GM19397 (cell line): Measurements from ENCODE around the gene VPS13D.
"Not testable (repeated sequence)": the region's sequence is repeated elsewhere in the genome, so short reads cannot be mapped to it uniquely, and the experiment has no call there.

Source experiments
- ATAC-seq: cut with Tn5 transposase; IDR thresholded peaks from one replicate; pipeline ENCODE4 v1.9.1; 2021; ENCODE audit warnings: mild to moderate bottlenecking, moderate library complexity; ENCODE audit not compliant: unreplicated experiment

The VPS13D gene

DNA sequence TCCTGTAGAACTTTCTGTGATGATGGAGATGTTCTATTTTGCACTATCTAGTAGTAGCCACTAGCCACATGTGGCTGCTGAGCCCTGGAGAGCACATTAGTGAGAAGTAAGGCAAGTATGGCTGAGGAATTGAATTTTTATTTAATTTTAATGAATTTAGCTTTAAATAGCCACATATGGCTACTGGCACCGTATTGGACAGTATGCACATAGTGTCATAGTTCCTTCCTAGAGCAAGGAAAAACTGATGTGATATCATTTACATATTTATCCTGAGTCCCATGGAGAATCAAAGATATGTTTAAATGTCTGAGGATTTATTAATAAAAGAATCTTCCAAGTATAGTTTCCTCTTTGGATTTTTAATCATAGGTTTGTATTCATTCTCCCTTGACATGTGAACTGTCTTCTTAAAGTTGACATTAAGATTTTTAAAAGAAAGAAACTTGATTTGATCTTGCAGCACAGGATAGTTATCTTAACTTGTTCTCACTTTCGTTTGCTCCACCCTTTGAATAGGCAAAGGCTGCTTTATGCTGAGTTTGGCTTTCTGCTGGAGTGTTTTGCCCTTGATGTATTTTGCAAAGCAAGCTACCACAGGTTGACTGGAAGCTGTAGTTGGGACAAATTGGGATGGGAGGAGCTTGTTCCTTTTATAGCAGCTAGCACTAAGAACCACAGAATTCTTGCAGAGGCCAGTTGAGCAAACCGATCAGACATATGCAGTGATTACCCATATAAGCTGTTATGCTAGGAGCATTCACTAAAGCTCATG, 129.7 kb downstream of the VPS13D start:
- no peak for ATAC-seq

DNA sequence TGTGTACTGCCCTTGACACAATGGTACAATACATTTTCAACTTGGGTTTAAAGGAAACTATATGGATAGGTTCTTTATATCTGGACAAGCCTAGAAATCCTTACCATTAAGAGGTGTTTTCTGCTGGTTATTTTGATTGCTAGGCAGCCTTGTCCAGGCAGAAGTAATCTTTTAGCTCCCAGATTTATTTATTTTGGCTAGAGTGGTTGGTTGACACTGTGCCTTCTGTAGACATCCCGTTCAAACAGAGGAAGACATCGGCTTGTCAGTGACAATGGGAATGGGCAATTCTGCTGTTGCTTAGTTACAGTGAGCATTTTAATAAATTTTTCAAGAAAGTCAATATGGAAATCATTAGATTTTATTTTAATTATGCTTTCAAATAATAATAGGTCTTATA, 138.8 kb downstream of the VPS13D start:
- ATAC-seq, result no peak

DNA sequence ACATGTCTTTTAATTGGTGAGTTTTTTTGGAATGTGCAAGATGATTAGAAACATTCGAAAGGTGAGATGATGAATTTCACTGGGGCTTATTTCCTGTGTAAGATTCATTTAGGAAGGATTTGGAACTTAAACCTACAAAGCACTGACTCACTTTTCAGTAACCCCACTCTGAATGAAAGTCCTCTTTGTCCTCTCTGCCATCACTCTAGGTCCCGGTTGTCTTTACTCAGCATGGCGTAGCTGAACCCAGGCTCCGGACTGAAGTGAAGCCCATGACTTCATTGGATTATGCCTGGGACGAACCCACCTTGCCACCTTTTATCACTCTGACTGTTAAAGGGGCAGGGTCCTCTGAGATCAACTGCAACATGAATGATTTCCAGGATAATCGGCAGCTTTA, 139.4 kb downstream of the VPS13D start:
- no peak for ATAC-seq

DNA sequence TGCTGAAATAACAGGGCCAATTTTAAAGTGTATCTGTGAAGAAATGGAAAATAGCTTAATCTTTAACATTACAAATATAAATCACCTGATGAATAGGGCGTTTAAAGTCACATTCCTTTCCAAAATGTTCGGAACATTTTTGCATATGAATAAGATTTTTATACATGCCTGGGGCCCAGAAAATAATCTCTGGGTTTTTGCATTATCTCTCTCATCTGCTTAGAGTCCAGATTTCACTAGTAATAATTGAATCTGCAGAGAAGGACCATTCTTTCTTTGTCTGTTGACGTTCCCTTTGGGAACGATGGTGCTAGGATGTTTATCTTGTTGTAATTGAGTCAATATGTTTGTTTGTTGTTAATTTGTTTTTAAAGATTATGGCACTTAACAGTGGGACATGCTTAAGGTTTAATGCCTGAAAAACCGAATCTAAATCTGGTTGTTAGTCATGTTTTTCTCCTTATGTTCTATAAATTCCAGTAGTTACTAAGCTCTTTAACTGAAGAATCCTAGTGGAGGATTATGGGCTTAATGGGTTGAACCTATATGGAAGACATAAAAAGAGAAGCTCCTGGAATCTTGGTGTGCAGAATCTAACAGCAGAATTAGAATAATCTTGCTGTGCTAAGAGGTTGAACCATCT, 140.6 kb downstream of the VPS13D start:
- no peak for ATAC-seq

DNA sequence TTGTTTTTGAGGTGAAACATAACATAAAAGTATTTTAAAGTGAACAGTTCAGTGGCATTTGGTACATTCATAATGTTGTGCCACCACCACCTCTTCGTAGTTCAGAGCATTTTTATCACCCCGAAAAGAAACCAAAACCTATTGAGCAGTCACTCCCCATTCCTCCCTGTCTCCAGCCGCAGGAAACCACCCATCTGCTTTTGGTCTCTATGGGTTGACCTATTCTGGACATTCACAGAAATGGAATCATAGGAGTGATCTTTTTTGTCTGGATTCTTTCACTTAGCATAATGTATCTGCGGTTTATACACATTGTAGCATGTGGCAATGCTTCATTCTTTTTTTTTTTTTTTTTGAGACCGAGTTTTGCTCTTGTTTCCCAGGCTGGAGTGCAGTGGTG, 141.2 kb downstream of the VPS13D start:
- ATAC-seq, result no peak

DNA sequence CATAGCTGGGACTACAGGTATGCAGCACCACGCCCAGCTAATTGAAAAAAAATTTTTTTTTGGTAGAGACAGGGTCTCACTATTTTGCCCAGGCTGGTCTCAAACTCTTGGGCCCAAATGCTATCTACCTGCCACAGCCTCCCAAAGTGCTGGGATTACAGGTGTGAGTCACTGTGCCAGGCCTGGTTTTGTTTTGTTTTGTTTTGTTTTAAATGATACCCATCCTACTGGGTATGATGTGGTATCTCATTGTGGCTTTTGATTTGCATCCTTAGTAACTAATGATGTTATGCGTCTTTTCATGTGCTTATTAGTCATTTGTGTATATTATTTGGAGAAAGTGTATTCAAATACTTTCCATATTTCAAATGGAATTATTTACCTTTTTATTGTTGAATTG, 142.3 kb downstream of the VPS13D start:
- no peak for ATAC-seq

DNA sequence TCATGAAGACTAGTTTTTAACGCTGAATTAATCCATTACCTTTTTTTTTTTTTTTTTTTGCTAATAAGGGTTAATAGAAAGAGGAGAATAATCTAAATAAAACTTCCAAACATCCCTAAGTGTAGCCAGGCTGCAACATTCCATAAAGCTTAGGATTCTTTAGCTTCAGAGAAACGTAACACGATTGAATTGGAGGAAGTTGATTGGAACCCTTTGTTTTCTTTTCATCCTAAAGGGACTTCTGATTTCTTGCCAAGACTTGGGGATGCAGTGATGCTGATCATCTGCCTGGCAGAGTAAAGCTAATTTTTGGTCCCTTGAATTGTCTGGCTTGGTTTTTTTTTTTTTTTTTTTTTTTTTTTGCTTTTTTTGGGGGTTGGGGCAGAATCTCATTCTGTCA, 142.9 kb downstream of the VPS13D start:
- no peak for ATAC-seq

DNA sequence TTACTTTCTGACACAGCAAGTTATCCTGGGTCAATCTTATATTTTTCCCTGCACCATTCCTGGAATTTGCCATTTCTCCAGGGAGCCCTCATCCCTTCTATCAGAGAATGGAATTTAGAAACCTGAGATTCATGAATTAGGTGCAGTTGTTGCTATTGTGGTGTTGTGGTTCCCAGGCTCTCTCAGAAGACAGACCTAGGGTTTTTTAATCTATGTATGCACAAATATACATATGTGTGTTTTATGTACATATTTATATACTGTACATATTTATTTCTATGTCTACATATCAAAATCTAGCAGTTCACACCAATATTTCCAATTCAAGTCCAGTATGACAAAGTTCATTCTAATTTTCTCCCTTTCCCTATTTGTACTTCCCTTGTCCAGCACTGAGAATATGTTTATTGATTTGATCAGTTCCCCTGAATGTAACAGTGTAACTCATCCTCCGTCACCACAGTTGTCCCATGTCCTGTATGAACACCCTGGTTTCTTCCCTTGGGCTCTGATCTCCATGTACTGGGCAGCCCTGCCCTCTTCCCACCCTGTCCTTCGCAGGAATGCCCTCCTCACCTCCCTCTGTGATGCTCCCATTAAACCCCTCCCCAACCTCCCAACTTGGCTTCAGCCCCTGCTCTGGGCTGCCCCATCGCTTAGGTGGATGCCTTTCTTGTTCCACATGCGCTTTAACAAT, 145.5 kb downstream of the VPS13D start:
- ATAC-seq, result no peak

DNA sequence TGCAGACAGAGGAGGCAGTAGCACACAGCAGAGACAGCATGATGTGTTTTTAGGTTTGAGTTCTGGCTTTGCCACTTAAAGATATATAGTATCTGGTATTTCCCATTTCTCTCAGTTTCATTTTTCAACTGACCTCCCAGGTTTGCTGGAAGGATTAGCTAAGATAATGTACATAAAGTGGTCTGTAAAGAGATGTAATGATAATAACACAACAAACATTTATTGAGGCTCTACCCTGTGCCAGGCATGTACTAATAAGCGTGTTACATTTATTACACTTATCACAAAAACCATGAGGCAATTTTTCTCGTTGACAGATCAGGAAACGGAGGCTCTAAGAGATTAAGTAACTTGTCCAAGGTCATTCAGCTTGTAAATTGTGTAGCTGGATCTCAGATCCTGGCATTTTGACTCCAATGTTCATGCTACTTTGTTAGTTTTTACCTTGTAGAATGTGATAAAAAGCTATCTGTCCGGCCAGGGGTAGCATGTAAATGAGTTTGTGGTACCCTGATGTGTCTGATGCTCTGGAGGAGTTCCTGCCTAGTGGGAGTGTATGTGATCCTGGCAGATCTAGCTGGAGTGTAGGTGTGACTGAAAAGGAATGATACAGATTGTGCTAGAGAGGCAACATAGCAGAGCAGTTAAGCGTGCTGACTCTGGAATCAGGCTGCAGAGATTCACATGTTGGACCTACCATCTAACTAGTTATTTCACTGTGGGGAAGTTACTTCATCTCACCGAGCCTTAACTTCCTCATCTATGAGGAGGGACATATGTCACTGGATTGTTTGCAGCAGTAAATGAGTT, 146.6 kb downstream of the VPS13D start:
- no peak for ATAC-seq

DNA sequence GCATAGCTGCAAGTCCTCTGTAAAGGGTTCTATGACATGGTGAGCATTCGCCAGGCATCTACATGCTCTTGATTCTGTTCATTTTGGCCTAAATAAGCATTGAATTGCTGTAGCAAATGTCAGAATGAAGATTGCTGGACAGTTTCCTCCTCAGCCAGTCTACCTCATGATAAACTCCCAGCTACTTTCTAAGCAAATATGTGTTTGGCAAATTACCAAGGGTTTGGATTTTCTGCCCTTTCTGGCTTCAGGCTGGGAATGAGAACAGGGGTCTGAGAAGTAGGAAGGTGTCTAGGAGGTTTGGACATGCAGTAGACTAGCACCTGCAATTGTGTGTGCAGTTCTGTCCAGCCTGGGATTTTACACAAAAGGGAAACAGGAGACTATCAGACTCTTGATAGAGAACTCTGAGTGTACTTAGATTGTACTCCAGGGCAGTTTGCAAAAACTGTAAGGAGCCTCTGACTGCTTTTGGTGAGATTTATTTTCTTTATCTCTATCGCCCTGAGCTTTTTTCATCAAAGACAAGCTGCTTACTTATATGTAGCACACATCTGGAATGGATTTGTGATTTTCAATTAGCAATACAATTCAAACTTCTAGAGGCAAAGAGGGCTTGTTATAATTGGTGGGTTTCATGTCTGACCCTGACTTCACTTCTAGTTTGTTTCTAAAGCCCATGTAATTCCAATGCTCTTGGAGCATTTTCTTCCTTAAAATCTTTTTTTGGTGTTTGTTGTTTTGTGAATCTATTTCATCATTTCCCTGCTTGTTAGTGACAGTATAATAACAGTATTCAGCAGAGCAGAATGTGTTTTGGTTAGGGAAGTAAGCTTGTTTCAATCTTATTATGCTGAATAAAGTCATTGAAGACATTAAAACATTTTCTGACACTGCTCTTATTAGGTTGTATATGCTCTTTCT, 150.8 kb downstream of the VPS13D start:
- ATAC-seq, result no peak

DNA sequence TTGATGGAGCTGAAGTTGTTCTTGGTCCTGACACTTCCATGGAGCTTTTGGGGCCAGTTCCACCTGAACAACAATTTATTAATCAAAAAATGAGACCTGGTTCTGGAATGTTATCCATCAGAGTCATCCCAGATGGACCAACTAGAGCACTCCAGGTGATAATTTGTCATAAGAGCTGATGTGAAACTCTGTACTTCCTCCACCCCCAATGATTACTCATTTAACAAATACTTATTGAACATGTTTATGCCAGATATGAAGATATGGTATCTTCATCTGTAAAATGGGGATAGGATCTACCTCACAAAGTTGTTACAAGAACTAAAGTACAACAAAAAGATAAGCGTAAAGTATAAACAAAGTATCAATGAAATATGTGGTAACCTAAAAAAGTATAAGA, 153.2 kb downstream of the VPS13D start:
- no peak for ATAC-seq

DNA sequence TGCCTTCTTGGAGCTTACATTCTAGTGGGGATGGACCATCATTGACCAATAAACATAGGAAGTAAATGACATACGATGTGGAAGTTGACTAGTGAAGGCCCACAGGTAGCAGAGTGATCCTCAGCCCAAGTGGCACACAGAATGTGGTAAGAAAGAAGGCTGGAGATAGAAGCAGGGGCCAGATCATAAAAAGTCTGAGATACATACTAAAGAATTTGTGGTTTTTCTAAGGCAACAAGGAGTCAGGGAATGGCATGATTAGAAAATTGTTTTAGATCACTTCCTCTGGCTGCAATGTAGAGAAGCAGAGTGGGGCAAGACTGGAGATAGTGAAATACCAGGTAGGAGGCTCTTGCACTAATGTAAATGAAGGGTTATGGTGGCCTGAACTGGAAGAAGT, 154.0 kb downstream of the VPS13D start:
- ATAC-seq, result no peak

DNA sequence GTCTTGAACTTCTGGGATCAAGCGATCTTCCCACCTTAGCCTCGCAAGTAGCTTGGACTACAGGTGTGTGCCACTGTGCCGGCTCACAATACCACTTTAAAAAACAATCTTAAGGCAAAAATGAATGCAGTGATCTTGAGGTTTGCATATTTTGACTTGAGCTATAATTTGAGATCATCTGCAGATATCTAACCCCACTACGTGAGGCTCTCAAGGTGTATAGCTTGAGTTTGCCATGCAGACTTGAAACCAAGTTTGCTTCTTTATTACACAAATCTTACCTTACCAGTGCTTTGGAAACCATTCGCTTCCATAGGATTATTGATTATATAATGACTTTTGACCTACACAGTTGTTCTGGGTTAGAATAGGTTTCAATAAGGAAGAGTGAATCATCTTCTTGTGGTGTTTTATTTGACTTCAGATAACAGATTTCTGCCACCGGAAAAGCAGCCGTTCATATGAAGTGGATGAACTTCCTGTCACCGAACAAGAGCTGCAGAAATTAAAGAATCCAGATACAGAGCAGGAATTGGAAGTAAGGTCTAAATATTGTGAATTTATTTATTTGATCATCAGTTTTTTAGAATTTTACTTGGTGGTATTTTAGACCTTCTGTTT, 155.1 kb downstream of the VPS13D start:
- ATAC-seq, result no peak

DNA sequence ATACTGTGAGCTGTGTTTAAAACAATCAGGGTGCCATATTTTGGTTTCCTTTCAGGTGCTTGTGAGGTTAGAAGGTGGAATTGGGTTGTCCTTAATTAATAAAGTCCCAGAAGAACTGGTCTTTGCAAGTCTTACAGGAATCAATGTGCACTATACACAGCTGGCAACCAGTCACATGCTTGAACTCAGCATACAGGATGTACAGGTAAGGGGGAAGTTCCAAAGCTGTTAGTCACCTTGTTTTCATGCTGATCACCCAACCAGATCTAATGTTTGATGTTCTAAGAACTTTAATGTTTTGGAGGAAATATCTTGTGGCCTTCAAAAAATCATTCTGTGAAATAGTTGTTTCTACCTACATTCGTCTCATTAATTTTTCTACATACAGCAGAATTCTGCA, 156.3 kb downstream of the VPS13D start:
- no peak for ATAC-seq

DNA sequence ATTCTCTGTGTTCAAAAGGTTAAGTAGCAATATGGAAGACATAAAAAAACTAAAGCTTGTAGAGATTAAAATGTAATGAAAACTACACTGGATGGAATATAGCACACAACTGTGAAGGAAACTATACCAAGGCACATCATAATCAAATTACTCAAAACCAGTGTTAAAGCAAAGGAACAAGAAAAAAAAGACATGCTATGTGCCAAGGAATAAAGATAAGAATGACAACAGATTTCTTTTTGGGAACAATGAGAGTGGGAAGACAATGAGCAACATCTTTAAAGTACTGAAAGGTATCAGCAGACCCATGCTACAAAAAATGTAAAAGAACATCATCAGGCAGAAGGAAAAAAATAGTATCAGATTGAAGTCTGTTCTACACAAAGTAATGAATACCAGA, 157.8 kb downstream of the VPS13D start:
- ATAC-seq, result no peak

DNA sequence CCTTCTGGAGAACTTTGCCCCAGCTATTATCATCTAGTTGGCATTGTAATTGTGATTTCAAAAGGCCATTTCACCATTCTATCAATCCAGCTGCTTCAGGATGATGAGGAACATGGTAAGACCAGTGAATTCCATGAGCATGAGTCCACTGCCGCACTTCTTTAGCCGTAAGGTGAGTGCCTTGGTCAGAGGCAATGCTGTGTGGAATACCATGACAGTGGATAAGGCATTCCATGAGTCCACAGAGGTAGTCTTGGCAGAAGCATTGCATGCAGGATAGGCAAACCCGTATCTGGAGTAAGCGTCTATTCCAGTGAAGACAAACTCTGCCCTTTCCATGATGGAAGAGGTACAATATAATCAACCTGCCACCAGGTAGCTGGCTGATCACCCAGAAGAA, 160.5 kb downstream of the VPS13D start:
- ATAC-seq, result not testable (repeated sequence)

DNA sequence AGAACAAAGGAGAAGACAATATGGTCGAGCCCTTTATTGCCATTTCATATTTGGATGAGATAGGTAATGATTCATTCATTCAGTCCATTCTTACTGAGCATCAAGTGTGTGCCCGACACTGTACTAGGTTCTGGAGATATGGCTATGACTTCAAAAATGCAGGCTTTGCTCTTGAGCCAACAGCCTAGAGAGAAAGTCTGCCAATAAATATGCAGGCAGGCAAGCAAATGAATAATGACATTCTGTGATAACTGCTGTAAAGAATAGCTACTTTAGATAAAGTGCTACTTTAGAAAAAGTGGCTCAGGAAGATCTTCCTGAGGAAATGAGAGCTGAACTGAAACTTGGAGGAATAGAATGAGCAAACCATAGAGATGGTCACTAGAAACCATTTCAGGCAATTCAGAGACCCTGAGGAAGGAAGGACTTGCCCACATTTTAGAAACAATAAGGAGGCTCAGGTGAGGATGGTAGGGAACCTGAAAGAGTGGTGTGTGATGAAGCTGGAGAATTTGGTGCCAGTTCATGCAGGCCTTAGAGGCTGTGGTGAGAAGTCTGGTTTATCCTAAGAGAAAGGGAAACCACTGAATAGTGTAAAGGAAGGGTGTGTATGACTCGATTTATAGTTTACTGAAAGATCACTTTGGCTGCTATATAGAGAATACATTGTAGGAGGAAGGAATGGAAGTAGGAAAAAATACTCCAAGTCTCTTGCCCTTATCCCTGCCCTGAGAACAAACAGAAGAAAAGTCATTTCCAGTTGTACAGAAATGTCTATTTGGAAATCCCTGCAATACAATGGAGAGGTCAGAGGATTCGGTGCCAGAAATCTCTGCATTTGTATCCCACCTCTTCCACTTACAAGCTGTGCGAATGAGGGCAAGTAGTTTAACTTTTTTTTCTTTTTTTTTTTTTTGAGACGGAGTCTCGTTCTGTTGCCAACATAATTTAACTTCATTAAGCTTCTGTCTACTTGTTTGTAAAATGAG, 167.9 kb downstream of the VPS13D start:
- no peak for ATAC-seq

DNA sequence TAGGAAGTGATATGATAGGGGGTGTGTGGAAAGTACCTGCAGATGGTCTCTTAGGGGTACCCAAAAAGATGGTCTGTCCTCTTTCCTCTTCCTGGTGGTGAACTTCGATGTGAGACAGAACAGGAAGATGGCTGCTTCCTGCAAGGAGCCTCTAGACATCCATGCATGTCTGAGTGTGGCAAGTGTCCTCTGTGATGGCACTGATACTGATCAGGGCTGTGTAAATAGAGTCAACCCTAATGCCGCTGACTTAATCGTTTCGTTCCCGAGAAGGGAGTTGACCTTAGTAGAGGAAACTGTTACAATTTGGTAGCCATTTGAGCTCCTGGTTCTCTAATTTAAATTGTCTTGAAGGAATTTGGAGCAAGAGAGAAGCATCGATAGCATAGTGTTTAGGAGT, 168.6 kb downstream of the VPS13D start:
- ATAC-seq, result no peak
